Stimulated activated CD8-positive, alpha-beta memory T cell treated with anti-CD3 and anti-CD28 coated beads, Interleukin-15, amount 100 ng/mL, for 4 hours (primary cell): Measurements from ENCODE around the gene CUX1.

Experiments
- DNase-seq, 2 donors: peaks; one replicate each; pipeline ENCODE4 v3.0.0-alpha.2; 2020; ENCODE audit warnings: low read depth in 2 of 2

Gene CUX1

GRCh38 chr7:102097601-102098161 is 280.3 kb downstream of the CUX1 start:
- DNase-seq: no peak

GRCh38 chr7:102098986-102099385 is 281.6 kb downstream of the CUX1 start:
- no peak for DNase-seq

- DNase-seq: no peak
Observed at GRCh38 chr7:102099474-102099873, 282.0 kb downstream of the CUX1 start.

GRCh38 chr7:102101111-102101551 is 283.7 kb downstream of the CUX1 start:
- DNase-seq: no peak

- no peak for DNase-seq
Observed at GRCh38 chr7:102101926-102102325, 284.5 kb downstream of the CUX1 start.

- DNase-seq: no peak
Observed at GRCh38 chr7:102103027-102103372, 285.6 kb downstream of the CUX1 start.

GRCh38 chr7:102104245-102104644 is 286.8 kb downstream of the CUX1 start:
- DNase-seq: no peak

GRCh38 chr7:102106625-102107024 is 289.2 kb downstream of the CUX1 start:
- DNase-seq: no peak

GRCh38 chr7:102107474-102108104 is 290.2 kb downstream of the CUX1 start:
- DNase-seq: no peak

GRCh38 chr7:102111061-102112041 is 293.9 kb downstream of the CUX1 start:
- no peak for DNase-seq

GRCh38 chr7:102115181-102115580 is 297.8 kb downstream of the CUX1 start:
- DNase-seq: no peak

- no peak for DNase-seq
Observed at GRCh38 chr7:102115931-102116330, 298.5 kb downstream of the CUX1 start.

GRCh38 chr7:102117743-102118142 is 300.3 kb downstream of the CUX1 start:
- DNase-seq: no peak

GRCh38 chr7:102119213-102119651 is 301.8 kb downstream of the CUX1 start:
- no peak for DNase-seq

- DNase-seq: no peak
Observed at GRCh38 chr7:102119925-102120324, 302.5 kb downstream of the CUX1 start.

- no peak for DNase-seq
Observed at GRCh38 chr7:102120666-102121195, 303.3 kb downstream of the CUX1 start.

- no peak for DNase-seq
Observed at GRCh38 chr7:102122026-102122425, 304.6 kb downstream of the CUX1 start.

- no peak for DNase-seq
Observed at GRCh38 chr7:102125127-102125596, 307.7 kb downstream of the CUX1 start.

GRCh38 chr7:102128303-102128702 is 310.9 kb downstream of the CUX1 start:
- no peak for DNase-seq

- no peak for DNase-seq
Observed at GRCh38 chr7:102129636-102130370, 312.4 kb downstream of the CUX1 start.

GRCh38 chr7:102132209-102132752 is 314.9 kb downstream of the CUX1 start:
- no peak for DNase-seq
